HG02852 (cell line): Measurements from ENCODE around the gene ARL13B.
A peak's percentile ranks its signal among the peaks of the same experiment; 100 is the strongest.
"Not testable (repeated sequence)": the region's sequence is repeated elsewhere in the genome, so short reads cannot be mapped to it uniquely, and the experiment has no call there.

Experiments
- ATAC-seq: cut with Tn5 transposase; IDR thresholded peaks from one replicate; pipeline ENCODE4 v1.9.1; 2021; ENCODE audit warnings: mild to moderate bottlenecking, moderate library complexity; ENCODE audit not compliant: unreplicated experiment

ARL13B gene

DNA sequence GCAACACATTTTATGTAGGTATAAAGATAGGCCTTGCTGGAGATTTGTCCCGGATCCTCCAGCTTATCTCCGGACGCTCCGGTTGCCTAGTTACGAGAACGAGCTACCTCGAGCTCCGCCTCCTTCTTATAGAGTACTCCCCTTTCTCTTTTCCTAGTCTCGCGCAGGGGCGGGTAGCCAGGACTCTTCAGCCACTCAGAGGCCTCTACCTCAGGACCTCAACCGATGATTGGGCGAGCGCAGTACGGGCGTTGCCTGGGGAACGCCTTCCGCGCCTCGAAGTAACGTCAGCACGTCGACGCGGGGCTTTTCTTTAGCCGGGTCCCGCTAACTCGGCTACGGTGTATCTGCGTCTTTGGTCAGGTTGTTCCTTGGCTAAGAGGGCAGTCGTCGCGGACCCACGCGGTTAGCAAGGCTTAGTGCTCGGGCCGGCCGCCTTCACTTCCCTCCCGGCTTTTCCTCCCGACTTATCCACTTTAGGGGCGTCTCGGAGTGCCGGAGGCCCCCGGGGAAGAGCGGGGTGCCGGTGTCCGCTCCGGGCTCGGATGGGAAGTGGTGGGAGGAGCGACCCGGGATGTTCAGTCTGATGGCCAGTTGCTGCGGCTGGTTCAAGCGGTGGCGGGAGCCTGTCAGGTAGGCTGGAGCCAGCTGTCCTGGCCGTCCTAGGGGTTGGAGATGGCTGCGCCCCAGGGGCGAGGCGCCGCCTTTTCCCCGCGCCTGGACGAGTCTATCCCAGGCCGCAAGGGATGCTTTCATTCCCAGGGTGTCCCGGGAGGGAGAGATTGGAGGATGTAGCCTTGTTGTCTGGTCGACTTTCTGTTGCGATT, at the start of gene ARL13B:
Gene ARL13B (plus strand): TSS at position 306 of the 827 bp plus-strand sequence. CDS start 269 bp downstream, at position 575.
- ATAC-seq, result peak; percentile 100

- ATAC-seq, result no peak
Measured at GRCh38 chr3:93931597-93932229, 48.2 kb upstream of the ARL13B start.

DNA sequence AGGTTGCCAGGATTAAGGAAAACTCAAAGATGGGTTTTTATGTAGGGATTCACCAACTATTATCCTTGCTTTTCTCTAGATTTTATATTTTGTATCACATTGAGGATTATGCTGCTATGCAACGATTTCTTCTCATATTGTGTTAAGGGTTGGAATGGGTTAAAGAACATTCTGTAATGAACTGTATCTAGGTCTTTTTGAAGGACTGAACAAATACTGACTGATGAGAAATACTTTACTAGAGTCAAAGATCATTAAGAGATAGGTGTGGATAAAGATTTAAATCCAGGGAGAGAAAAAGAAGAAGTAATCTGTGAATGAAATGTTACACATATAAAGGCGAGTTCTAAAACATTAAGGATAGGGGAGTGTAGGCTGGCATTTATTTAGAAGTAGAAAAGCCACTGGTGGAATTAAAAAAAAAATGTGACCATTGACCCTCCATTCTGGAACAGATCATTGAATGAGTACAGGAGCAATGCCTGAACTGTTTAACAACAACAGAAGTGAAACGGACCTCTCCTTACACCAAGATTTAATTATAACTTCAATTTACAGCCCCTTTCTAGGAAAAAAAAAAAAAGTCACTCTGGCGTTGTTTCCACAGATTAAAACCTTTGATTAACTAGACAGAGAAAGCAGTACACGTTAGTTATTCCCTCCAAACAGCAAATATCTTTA, 45.4 kb upstream of the ARL13B start:
- no peak for ATAC-seq

GRCh38 chr3:93936549-93936948, 43.4 kb upstream of the ARL13B start:
- ATAC-seq, result no peak

DNA sequence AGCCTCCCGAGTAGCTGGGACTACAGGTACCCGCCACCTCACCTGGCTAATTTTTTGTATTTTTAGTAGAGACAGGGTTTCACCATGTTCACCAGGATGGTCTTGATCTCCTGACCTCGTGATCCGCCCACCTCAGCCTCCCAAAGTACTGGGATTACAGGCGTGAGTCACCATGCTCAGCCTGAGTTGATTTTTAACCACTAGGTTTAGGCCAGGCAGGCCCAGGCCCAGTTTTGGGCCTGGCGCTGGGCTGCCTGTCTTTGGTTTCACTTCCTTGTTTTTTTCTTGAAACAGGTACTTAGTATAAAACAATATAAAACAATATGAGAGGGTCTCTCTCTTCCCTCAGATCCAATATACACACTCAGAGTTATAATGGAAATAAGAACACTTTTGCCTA, 42.5 kb upstream of the ARL13B start:
- ATAC-seq, result not testable (repeated sequence)

DNA sequence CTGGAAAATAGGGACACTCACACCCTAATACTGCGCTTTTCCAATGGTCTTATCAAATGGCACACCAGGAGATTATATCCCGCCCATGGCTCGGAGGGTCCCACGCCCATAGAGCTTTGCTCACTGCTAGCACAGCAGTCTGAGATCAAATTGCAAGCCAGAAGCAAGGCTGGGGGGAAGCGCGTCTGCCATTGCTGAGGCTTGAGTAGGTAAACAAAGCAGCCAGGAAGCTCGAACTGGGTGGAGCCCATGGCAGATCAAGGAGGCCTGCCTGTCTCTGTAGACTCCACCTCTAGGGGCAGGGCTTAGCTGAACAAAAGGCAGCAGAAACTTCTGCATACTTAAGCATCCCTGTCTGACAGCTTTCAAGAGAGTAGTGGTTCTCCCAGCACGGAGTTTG, 30.0 kb upstream of the ARL13B start:
- not testable (repeated sequence) for ATAC-seq

DNA sequence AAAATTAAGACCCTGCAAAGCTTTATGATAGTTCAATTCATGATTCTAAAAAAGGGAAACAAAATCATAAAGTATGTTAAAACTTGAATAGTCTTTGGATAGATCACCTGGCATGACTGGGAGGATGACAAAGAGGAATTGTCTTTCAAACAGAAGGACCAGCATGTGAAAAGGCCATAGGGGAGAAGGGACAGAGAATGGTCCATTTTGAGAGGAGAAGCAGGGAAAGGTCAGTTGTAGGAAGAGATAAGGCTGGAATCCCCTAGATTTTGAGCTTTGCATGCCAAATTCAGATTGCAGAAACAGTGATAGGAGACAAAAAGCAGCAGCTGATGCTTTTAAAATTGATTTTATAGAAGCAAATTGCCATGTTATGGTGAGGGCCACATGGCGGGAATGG, 18.9 kb upstream of the ARL13B start:
- no peak for ATAC-seq

GRCh38 chr3:93961489-93961888, 18.5 kb upstream of the ARL13B start:
- no peak for ATAC-seq

DNA sequence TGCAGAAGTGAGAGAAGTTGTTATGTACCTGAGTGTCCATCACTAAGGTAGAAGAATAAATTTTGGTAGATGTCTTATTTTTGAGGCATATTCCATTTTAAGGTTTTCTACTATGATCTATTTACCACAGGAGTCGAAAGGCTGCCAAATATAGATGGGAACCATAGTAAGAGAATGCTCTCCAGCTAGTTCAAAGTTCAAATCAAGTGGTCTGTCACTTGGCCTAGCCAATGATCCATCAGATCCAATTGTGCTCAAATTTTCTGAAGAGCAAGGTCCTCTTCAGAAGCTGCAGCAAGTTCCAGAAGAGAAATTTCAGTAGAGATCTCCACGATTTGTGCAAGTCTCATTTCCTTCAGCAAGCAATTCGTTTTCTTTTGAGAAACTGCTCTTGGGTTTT, 17.2 kb upstream of the ARL13B start:
- ATAC-seq, result no peak

GRCh38 chr3:93965106-93965505, 14.8 kb upstream of the ARL13B start:
- ATAC-seq, result not testable (repeated sequence)

GRCh38 chr3:93969443-93969842, 10.5 kb upstream of the ARL13B start:
- no peak for ATAC-seq

GRCh38 chr3:93969997-93970396, 10.0 kb upstream of the ARL13B start:
- no peak for ATAC-seq

DNA sequence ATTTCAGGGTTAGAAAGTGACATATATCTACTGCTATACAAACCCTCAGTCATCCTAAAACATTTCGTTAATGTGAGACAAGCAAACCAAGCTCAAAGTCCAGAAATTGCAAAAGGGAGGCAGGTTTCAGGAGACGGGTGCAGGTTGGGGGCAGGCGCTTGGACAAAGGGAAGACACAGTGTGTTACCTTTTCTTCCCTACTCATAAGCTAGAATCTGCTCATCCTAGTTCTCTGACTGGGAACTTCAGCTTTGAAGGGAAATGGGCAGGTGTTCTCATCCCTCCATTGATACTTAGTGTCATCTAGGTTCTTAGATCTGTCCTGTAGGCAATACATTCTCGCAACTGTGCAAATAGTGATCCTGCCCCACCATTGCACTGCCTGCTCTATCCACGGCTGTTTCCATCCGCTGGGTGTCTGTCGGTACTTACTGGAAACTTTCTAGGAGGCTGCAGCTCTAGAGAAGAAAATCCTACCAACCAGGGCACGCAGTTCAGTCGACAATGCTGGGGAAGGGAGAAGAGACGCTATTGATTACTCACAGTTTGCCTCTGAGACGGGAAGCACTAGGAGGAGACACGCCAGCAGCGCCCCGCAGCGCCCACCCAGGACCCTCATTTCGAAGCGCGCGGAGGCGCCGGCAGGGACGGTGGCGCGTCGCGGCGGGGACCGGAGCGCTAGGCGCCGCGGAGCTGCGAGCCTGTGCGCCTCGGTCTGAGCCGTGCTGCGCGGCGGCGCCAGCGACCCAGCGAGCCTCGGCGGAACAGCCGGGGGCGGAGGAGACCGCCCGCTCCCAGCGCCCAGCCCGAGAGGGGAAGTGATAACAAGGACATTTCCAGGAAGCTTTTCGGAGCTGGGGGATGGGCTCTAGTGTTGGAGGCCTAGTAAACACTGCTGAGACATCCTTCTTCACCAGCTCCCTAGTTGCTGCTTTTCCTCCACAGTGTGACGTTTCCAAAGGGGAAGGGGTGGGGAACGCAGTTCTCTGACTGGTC, 6.5 kb upstream of the ARL13B start, which contains the start of gene PROS1:
Gene PROS1 (minus strand): TSS at position 766 of the 996 bp plus-strand sequence. CDS start 147 bp downstream, at position 619.
- peak; percentile 91 for ATAC-seq

GRCh38 chr3:93981649-93982048, 1.7 kb downstream of the ARL13B start:
- ATAC-seq, result no peak

DNA sequence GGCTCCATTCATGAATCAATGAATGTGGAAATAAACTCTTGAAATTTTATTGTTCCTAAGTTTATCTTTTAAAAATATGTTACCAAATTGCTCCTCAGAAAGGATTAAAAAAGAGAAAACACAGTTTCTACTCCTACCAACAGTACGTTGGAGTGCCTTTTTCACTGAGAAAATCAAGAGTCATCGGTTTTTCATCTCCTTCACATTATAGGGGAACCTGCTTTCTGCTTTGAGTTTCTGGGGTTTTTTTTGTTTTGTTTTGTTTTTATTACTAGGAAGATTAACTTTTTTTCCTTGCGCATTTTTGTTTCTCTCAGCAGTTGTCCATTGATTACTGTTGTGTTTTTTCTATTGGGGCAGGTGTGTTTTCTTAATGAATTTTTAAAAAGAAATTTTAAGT, 3.5 kb downstream of the ARL13B start:
- no peak for ATAC-seq

- ATAC-seq, result no peak
Measured at GRCh38 chr3:93984618-93985017, 4.7 kb downstream of the ARL13B start.

GRCh38 chr3:93988283-93988682, 8.3 kb downstream of the ARL13B start:
- ATAC-seq, result no peak

DNA sequence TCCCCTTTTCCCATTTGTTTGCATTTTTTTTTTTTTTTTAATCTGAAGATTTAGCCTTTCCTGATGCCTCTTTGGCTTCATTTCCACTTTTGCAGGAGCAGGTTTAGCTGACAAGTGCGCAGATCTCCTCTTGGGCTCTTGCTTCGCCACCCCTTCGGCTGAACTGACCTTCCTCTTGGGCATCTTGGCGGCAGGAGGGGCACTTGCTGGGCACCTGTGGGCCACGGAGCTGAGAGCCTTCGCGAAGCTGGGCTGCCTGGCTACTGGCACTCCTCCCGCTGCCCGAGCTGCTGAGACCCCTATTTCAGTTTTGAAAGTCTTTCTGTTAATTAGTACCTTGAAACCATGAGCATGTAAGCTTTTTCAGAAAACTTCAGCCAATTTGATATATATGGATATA, 8.8 kb downstream of the ARL13B start:
- no peak for ATAC-seq

GRCh38 chr3:93989241-93989640, 9.3 kb downstream of the ARL13B start:
- ATAC-seq, result no peak

DNA sequence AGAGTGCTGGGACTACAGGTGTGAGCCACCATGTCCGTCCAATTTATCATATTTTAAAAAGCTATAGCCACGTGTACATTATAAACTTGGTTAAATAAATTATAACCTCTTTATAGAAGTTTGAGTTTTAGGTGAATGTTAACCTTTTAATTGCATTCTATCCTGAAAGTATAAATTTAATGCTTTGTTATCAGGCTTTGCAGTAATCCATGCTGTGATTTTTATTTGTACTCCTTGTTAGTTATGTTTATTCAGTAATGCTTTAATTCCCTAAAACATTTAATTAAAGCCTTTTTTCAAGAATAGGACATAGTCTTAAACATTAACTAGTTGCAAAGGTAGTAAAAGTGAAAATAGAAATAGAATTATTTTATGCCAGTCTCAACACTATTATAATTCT, 11.7 kb downstream of the ARL13B start:
- ATAC-seq, result no peak
